Neuronal stem cell (in vitro differentiated cells): ENCODE results near the gene GDF7.
A peak's percentile ranks its signal among the peaks of the same experiment; 100 is the strongest.

Experiments used
- DNase-seq: peaks from one replicate; pipeline ENCODE4 v3.0.0-alpha.2; 2013; ENCODE audit warnings: low spot score
- H2AFZ ChIP-seq: one replicate; pipeline ENCODE4 v1.6.1; 2013; ENCODE audit warnings: mild to moderate bottlenecking, low read length, inconsistent platforms
- H2AK5ac ChIP-seq: 2 replicates; pipeline ENCODE4 v1.6.1; 2013; ENCODE audit warnings: low read depth, mild to moderate bottlenecking, inconsistent platforms, low read length, moderate library complexity, mixed read lengths
- H2BK120ac ChIP-seq: 2 replicates; pipeline ENCODE4 v1.6.1; 2013; ENCODE audit warnings: low read depth, mild to moderate bottlenecking, inconsistent platforms, low read length, moderate library complexity, mixed read lengths
- H2BK12ac ChIP-seq: one replicate; pipeline ENCODE4 v1.6.1; 2013; ENCODE audit warnings: low read length, inconsistent platforms
- H2BK15ac ChIP-seq: 2 replicates; pipeline ENCODE4 v1.6.1; 2013; ENCODE audit warnings: mild to moderate bottlenecking, low read length, inconsistent platforms, mixed read lengths
- H2BK5ac ChIP-seq: one replicate; pipeline ENCODE4 v1.6.1; 2013; ENCODE audit warnings: inconsistent platforms, mild to moderate bottlenecking, low read length, moderate library complexity
- H3K14ac ChIP-seq: one replicate; pipeline ENCODE4 v1.6.1; 2013; ENCODE audit warnings: low read length, inconsistent platforms
- H3K18ac ChIP-seq: 2 replicates; pipeline ENCODE4 v1.6.1; 2013; ENCODE audit warnings: low read length, inconsistent platforms
- H3K23ac ChIP-seq: 2 replicates; pipeline ENCODE4 v1.6.1; 2013; ENCODE audit warnings: low read depth, mild to moderate bottlenecking, mixed read lengths, low read length, inconsistent platforms; ENCODE audit not compliant: poor library complexity
- H3K27ac ChIP-seq: replicated peaks from 3 replicates; pipeline ENCODE4 v1.5.1; 2013; ENCODE audit warnings: low read length, inconsistent platforms
- H3K27me3 ChIP-seq, 3 experiments: 2 replicates each; pipeline ENCODE4 v1.6.1; 2013; ENCODE audit warnings: low read length in 3 of 3, mild to moderate bottlenecking in 2 of 3, inconsistent platforms in 1 of 3, low read depth in 1 of 3, mixed read lengths in 1 of 3, moderate library complexity in 1 of 3; ENCODE audit not compliant: control insufficient read depth in 3 of 3, insufficient read depth in 3 of 3
- H3K36me3 ChIP-seq, 2 donors: replicated peaks in 1 of 2; 2 replicates each; pipeline ENCODE4 v1.6.1; 2013; ENCODE audit warnings: low read length in 2 of 2; ENCODE audit not compliant: control insufficient read depth in 2 of 2, insufficient read depth in 2 of 2
- H3K4ac ChIP-seq: 2 replicates; pipeline ENCODE4 v1.6.1; 2013; ENCODE audit warnings: inconsistent platforms, mild to moderate bottlenecking, low read length, moderate library complexity
- H3K4me1 ChIP-seq, 2 donors: 1 replicate in 1 of 2; 2 replicates in 1 of 2; pipeline ENCODE4 v1.6.1; 2013; ENCODE audit warnings: low read length in 2 of 2, low read depth in 1 of 2; ENCODE audit not compliant: control insufficient read depth in 2 of 2, insufficient read depth in 1 of 2
- H3K4me2 ChIP-seq: one replicate; pipeline ENCODE4 v1.6.1; 2013; ENCODE audit warnings: mild to moderate bottlenecking, low read length, inconsistent platforms; ENCODE audit not compliant: insufficient read depth, poor library complexity, severe bottlenecking
- H3K4me3 ChIP-seq, 2 donors: 2 replicates each; pipeline ENCODE4 v1.5.1; 2013; ENCODE audit warnings: low read length in 2 of 2, mild to moderate bottlenecking in 2 of 2, inconsistent platforms in 1 of 2, moderate library complexity in 1 of 2
- H3K79me1 ChIP-seq: one replicate; pipeline ENCODE4 v1.6.1; 2013; ENCODE audit warnings: low read depth, mild to moderate bottlenecking, inconsistent platforms, low read length, moderate library complexity
- H3K9ac ChIP-seq: one replicate; pipeline ENCODE4 v1.6.1; 2013; ENCODE audit warnings: mild to moderate bottlenecking, low read depth, low read length, inconsistent platforms; ENCODE audit not compliant: poor library complexity
- H3K9me3 ChIP-seq, 2 donors: replicated peaks in 1 of 2; 2 replicates each; pipeline versions ENCODE3 to v1.6.1; 2013; ENCODE audit warnings: low read length in 2 of 2, mild to moderate bottlenecking in 2 of 2, inconsistent platforms in 1 of 2, low read depth in 1 of 2, mixed read lengths in 1 of 2, moderate library complexity in 1 of 2; ENCODE audit not compliant: control insufficient read depth in 2 of 2, insufficient read depth in 1 of 2
- H4K8ac ChIP-seq: one replicate; pipeline ENCODE4 v1.6.1; 2013; ENCODE audit warnings: low read depth, mild to moderate bottlenecking, inconsistent platforms, low read length, moderate library complexity
- H4K91ac ChIP-seq: one replicate; pipeline ENCODE4 v1.6.1; 2013; ENCODE audit warnings: low read length, low read depth, mild to moderate bottlenecking, inconsistent platforms; ENCODE audit not compliant: poor library complexity
- WGBS, 2 donors: extraction: QIAGEN DNeasy Blood & Tissue Kit; methylation state at CpG; one replicate each; pipeline ENCODE4 v1.1.7; 2013; ENCODE audit warnings: missing lambda C conversion rate in 2 of 2, mixed read lengths in 1 of 2; ENCODE audit not compliant: insufficient read length in 2 of 2, insufficient replicate concordance in 1 of 2; ENCODE audit errors: extremely low coverage in 2 of 2; 5-methylcytosine and 5-hydroxymethylcytosine counted together

GDF7 gene

DNA sequence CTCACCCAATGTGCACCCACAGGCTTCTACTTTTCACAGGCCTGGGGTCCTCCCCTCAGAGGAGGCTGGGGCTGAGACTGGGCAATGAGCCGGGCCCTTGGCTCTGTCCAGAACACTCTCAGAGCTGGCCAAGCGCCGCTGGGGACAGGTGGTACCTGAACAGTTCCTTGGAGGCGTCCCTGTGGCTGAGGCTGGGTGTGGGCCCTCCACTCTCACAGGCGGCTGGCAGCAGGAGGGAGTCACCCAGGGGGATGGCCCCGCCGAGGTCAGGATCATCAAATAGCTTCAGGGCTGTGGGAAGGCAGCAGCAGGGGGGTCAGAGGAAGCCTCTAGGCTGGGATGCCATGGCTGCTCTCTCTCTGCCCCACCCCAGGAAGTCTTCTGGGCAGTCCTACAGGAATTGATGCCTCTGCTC, 43.2 kb upstream of the GDF7 start:
- Histone ChIP-seq H3K18ac (no peak overlapping the region), H3K27ac (no peak overlapping the region), H3K4me2 (no peak overlapping the region), H3K9ac (no peak overlapping the region), H3K36me3 (peaks cover 3 to 23% of the 10 kb centered on the region in 2 donors), H2BK5ac (no peak overlapping the region), H3K4me3 (no peak overlapping the region), H3K14ac (no peak overlapping the region), H3K23ac (no peak overlapping the region), H3K9me3 (no peaks in the 10 kb centered on the region), H2AFZ (no peak overlapping the region), H4K91ac (no peak overlapping the region), H2AK5ac (no peak overlapping the region), H2BK12ac (no peak overlapping the region), H3K4ac (no peak overlapping the region), H4K8ac (no peak overlapping the region), H3K79me1 (no peaks in the 10 kb centered on the region), H3K4me1 (peaks cover 0 to 12% of the 10 kb centered on the region in 2 donors), H2BK120ac (no peak overlapping the region), H2BK15ac (no peak overlapping the region), H3K27me3 (no peaks in the 10 kb centered on the region)
- DNase-seq: no peak
- WGBS, 2 donors: no CpG with 5 or more reads among the region's 7 CpGs

- DNase-seq: no peak
- H3K18ac ChIP-seq: peak overlapping the region; percentile 39
Observed at GRCh38 chr2:20624156-20624883, 42.6 kb upstream of the GDF7 start.

DNA sequence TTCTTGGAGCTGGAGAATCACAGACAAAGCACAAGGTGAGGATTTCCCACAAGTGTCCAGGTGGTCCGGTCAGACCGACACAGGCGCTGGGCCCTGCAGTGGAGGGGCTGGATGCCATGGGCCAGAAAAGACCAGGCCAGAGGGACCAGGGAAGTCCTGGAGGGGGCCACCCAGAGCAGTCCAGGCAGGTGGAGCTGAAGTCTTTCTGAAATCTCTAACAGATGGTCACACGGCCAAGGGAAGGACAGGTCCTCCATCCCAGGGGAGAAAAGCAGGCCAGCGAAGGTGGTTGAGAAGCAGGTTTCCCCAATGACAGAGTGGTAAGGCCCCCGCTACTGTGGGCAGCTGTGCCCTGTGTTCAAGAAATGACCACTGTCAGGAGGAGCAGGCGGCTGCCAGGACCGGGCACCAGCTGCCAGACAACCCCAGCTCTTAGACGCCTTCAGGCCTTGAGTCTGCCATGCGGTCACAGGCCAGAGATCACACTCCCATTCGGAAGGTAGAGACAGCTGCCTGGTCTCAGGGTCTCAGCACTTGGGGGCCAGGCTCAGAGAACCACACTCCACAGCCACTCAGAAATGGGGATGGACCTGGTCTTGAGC, 42.0 kb upstream of the GDF7 start:
- H3K27me3 ChIP-seq: no peaks in the 10 kb centered on the region
- H2BK12ac ChIP-seq: no peak overlapping the region
- H3K18ac ChIP-seq: peak overlapping the region; percentile 39
- no peak overlapping the region for H3K23ac ChIP-seq
- peaks cover 0 to 13% of the 10 kb centered on the region in 2 donors for H3K4me1 ChIP-seq
- H3K4me3 ChIP-seq: no peak overlapping the region
- H3K4me2 ChIP-seq: no peak overlapping the region
- H3K14ac ChIP-seq: no peak overlapping the region
- no peak overlapping the region for H2BK5ac ChIP-seq
- no peak overlapping the region for H4K8ac ChIP-seq
- no peaks in the 10 kb centered on the region for H3K9me3 ChIP-seq
- no peak overlapping the region for H3K27ac ChIP-seq
- no peak overlapping the region for H4K91ac ChIP-seq
- no peak for DNase-seq
- H2AK5ac ChIP-seq: no peak overlapping the region
- H3K4ac ChIP-seq: no peak overlapping the region
- H3K36me3 ChIP-seq: peaks cover 3 to 23% of the 10 kb centered on the region in 2 donors
- no peak overlapping the region for H2BK15ac ChIP-seq
- no peaks in the 10 kb centered on the region for H3K79me1 ChIP-seq
- H2AFZ ChIP-seq: no peak overlapping the region
- H3K9ac ChIP-seq: no peak overlapping the region
- no peak overlapping the region for H2BK120ac ChIP-seq
- no CpG with 5 or more reads among the region's 11 CpGs for WGBS, 2 donors

More at GRCh38 chr2:20624156-20624883, 42.6 kb upstream of the GDF7 start:
- Histone ChIP-seq H3K36me3 (peaks cover 3 to 23% of the 10 kb centered on the region in 2 donors), H3K4ac (no peak overlapping the region), H3K9ac (no peak overlapping the region), H3K14ac (no peak overlapping the region), H3K4me2 (no peak overlapping the region), H2BK15ac (no peak overlapping the region), H3K27me3 (no peaks in the 10 kb centered on the region), H3K9me3 (no peaks in the 10 kb centered on the region), H2BK12ac (no peak overlapping the region), H4K8ac (no peak overlapping the region), H2AFZ (no peak overlapping the region), H2BK120ac (no peak overlapping the region), H3K27ac (no peak overlapping the region), H3K79me1 (no peaks in the 10 kb centered on the region), H2AK5ac (no peak overlapping the region), H3K23ac (no peak overlapping the region), H3K4me1 (peaks cover 0 to 13% of the 10 kb centered on the region in 2 donors), H3K4me3 (no peak overlapping the region), H4K91ac (no peak overlapping the region), H2BK5ac (no peak overlapping the region)
- no CpG with 5 or more reads among the region's 20 CpGs for WGBS, 2 donors
